B cell (primary cell): ENCODE measurements around the gene CD300H.

Experiments used
- CTCF ChIP-seq: fragments of 200-600 bp; IDR thresholded peaks from one replicate; pipeline ENCODE4 v1.8.0; 2022; ENCODE audit warnings: antibody characterized with exemption, mild to moderate bottlenecking
- EZH2 ChIP-seq: IDR thresholded peaks from 2 replicates; pipeline ENCODE4 v1.6.1; 2012; ENCODE audit warnings: borderline replicate concordance, low read depth, mild to moderate bottlenecking, moderate library complexity, low read length; ENCODE audit not compliant: insufficient read depth, poor library complexity, severe bottlenecking

DNA sequence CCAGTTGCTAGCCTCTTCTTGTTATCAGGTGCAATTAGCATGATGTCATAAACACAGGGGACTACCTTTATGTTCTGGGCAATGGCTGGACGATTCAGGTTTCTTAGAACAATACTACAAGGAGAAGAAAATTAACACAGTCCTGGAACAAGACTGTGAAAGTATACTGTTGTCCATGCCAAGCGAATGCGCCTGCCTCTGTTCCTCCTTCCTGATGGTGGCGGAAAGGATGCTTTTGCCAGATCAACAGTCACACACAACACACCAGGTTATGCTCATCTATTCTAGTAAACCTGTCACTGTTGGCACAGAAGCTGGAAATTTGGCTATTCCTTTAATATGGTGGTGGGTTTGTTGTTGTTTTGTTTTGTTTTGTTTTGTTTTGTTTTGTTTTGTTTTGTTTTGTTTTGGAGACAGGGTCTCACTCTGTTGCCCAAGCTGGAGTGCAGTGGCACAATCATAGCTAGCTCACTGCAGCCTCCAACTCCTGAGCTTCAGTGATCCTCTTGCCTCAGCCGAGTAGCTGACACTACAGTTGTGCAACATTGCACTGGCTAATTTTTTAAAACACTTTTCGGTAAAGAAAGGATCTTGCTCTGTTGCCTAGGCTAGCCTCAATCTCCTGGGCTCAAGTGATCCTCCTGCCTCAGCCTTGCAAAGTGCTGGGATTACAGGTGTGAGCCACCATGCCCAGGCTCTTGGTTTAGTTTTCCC lies 27.9 kb upstream of the CD300H start:
- TF ChIP-seq CTCF (no peak), EZH2 (no peak)
